Smooth muscle cell (in vitro differentiated cells): ENCODE results near the gene MAST2. TPM values are rescaled to one million over a fixed set of nuclear protein-coding genes. Genes with fewer than 3 reads are reported as not detected.

Source experiments
- DNase-seq: peaks from one replicate; lab custom pipeline; 2025; ENCODE audit not compliant: unreplicated experiment; lab: John Stamatoyannopoulos, UW
- H2AFZ ChIP-seq: fragments of 200-600 bp; sonication (generic); 2 replicates; pipeline ENCODE4 v1.6.0; 2016; ENCODE audit warnings: antibody characterized with exemption, low read depth, mild to moderate bottlenecking
- H3F3A ChIP-seq: fragments of 200-600 bp; sonication (generic); 2 replicates; pipeline ENCODE4 v1.6.0; 2017; ENCODE audit warnings: antibody characterized with exemption, low read depth
- H3K27ac ChIP-seq: fragments of 200-600 bp; sonication (generic); 2 replicates; pipeline ENCODE4 v1.5.1; 2016; ENCODE audit warnings: low read depth, mild to moderate bottlenecking
- H3K27me3 ChIP-seq: fragments of 200-600 bp; sonication (generic); 2 replicates; pipeline ENCODE4 v1.6.1; 2016; ENCODE audit warnings: low read depth, mild to moderate bottlenecking
- H3K36me3 ChIP-seq: fragments of 200-600 bp; sonication (generic); 2 replicates; pipeline ENCODE4 v1.5.1; 2016; ENCODE audit warnings: low read depth
- H3K4me1 ChIP-seq: fragments of 200-600 bp; sonication (generic); 2 replicates; pipeline ENCODE4 v1.5.1; 2016; ENCODE audit warnings: low read depth
- H3K4me2 ChIP-seq: fragments of 200-600 bp; sonication (generic); 2 replicates; pipeline ENCODE4 v1.6.0; 2016; ENCODE audit warnings: mild to moderate bottlenecking
- H3K4me3 ChIP-seq: fragments of 200-600 bp; sonication (generic); 2 replicates; pipeline ENCODE4 v1.5.1; 2016; ENCODE audit warnings: mild to moderate bottlenecking
- H3K79me2 ChIP-seq: fragments of 200-600 bp; sonication (generic); 2 replicates; pipeline ENCODE4 v1.6.0; 2016; ENCODE audit warnings: low read depth, mild to moderate bottlenecking
- H3K9ac ChIP-seq: fragments of 200-600 bp; sonication (generic); 2 replicates; pipeline ENCODE4 v1.6.0; 2016; ENCODE audit warnings: low read depth
- H3K9me3 ChIP-seq: fragments of 200-600 bp; sonication (generic); replicated peaks from 2 replicates; pipeline ENCODE4 v1.5.1; 2016; ENCODE audit warnings: low read depth
- H4K20me1 ChIP-seq: fragments of 200-600 bp; sonication (generic); 2 replicates; pipeline ENCODE4 v1.6.0; 2016; ENCODE audit warnings: low read depth
- CTCF ChIP-seq: fragments of 200-600 bp; sonication (generic); IDR thresholded peaks from 2 replicates; pipeline ENCODE4 v1.5.1; 2017; ENCODE audit warnings: borderline replicate concordance, mild to moderate bottlenecking, antibody characterized with exemption; ENCODE audit not compliant: insufficient read depth, poor library complexity, severe bottlenecking
- WGBS: methylation state at CpG from one replicate; pipeline ENCODE4 v1.1.7; 2016; ENCODE audit warnings: low lambda C conversion rate; 5-methylcytosine and 5-hydroxymethylcytosine counted together
- polyA plus RNA-seq: library from polyadenylated mRNA; unstranded; fragments of >200 nt; fragmentation: Nextera tagmentation; extraction: Ambion mirVana; gene quantifications from 2 replicates; pipeline ENCODE4 v1.2.1, GENCODE V29; 2016
- total RNA-seq: library from RNA; depleted of rRNA; stranded (reverse); fragments of >200 nt; gene quantifications from 2 replicates; pipeline ENCODE4 v1.2.3, GENCODE V29; 2014

MAST2 gene
- total and polyA plus RNA-seq, 2 experiments from 2014 or later = 18.4 to 26.2 TPM

DNA sequence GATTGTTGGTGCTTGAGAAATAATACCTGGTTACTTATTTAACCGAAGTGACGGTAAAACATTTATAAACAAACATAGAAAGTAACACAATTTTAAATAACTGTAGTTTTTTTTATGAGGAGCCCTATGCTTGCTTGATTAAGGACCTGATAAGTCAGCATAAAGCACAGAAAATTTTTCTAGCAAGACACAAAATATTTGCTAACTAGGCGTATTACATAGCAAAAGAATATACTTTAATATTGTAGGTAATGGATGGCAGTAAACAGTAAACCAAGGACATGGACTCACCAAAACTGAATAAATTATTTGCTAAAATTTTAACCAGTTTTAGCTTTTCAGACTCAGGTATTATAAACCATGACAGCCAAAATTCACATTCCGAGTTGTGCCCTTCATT lies 90.9 kb downstream of the MAST2 start:
- Histone ChIP-seq H3K4me2 (no peak overlapping the region), H3K4me3 (no peak overlapping the region), H3K9me3 (no peaks in the 10 kb centered on the region), H3K4me1 (peaks cover 6% of the 10 kb centered on the region), H3K36me3 (no peaks in the 10 kb centered on the region), H4K20me1 (no peaks in the 10 kb centered on the region), H3F3A (peaks cover 4% of the 10 kb centered on the region), H3K79me2 (peaks cover 8% of the 10 kb centered on the region), H2AFZ (no peak overlapping the region), H3K27ac (no peak overlapping the region), H3K27me3 (no peaks in the 10 kb centered on the region), H3K9ac (no peak overlapping the region)
- WGBS = 82% methylated on average over 4 of the region's 4 CpGs
- no peak for DNase-seq
- TF ChIP-seq CTCF = no peak

DNA sequence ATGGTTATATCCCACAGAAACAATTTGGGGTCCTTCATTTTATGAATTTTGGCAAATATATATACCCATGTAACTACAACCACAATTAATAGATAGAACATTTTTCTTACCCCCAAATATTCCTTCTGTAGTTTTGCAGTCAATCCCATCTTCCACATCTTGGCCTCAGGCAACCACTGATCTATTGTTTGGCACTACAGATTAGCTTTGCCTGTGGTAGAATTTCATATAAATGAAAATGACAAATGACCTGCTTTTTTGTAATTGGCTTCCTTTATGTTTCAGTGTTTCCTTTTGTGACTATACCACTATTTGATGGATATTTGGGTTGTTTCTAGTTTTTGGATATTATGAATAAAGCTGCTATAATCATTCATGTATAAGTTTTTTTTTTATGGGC lies 91.5 kb downstream of the MAST2 start:
- H3K36me3 ChIP-seq = no peaks in the 10 kb centered on the region
- TF ChIP-seq CTCF = no peak
- H3K27me3 ChIP-seq = no peaks in the 10 kb centered on the region
- no peak overlapping the region for H3K4me3 ChIP-seq
- H3K79me2 ChIP-seq = peaks cover 5% of the 10 kb centered on the region
- H3K27ac ChIP-seq = no peak overlapping the region
- DNase-seq = no peak
- no peaks in the 10 kb centered on the region for H4K20me1 ChIP-seq
- no peak overlapping the region for H3K4me2 ChIP-seq
- no peaks in the 10 kb centered on the region for H3K9me3 ChIP-seq
- H2AFZ ChIP-seq = no peak overlapping the region
- H3F3A ChIP-seq = peaks cover 4% of the 10 kb centered on the region
- H3K4me1 ChIP-seq = peaks cover 6% of the 10 kb centered on the region
- no peak overlapping the region for H3K9ac ChIP-seq

DNA sequence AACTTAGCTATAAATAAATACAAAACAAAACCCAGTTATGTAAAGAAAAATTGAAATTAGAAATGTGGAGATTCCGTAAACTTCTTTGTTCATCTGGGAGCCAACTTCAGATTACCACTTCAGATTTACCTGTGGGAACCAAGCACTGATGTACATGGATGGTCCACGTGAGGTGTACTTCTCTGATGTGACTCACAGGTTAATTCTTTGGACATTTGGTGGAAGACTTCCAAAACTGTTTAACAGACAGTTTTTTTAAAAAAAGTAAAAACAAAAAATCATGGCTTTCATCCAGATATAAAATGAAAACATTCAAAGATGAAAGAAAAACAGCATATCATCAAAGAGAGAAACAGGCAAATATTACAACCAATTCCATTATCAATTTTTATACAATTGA lies 92.0 kb downstream of the MAST2 start:
- Histone ChIP-seq H3K27ac (no peak overlapping the region), H4K20me1 (no peaks in the 10 kb centered on the region), H2AFZ (no peak overlapping the region), H3K4me2 (no peak overlapping the region), H3K79me2 (peaks cover 2% of the 10 kb centered on the region), H3K4me3 (no peak overlapping the region), H3K9me3 (no peaks in the 10 kb centered on the region), H3F3A (peaks cover 4% of the 10 kb centered on the region), H3K4me1 (peaks cover 6% of the 10 kb centered on the region), H3K9ac (no peak overlapping the region), H3K27me3 (no peaks in the 10 kb centered on the region), H3K36me3 (no peaks in the 10 kb centered on the region)
- DNase-seq = no peak
- 96% methylated on average over 2 of the region's 2 CpGs for WGBS
- TF ChIP-seq CTCF = no peak

- H3K79me2 ChIP-seq = peaks cover 18% of the 10 kb centered on the region
- no peak for DNase-seq
- no peak overlapping the region for H3K9ac ChIP-seq
- H4K20me1 ChIP-seq = no peaks in the 10 kb centered on the region
- no peak overlapping the region for H2AFZ ChIP-seq
- no peaks in the 10 kb centered on the region for H3K36me3 ChIP-seq
- no peak overlapping the region for H3K4me3 ChIP-seq
- peaks cover 5% of the 10 kb centered on the region for H3F3A ChIP-seq
- H3K4me2 ChIP-seq = no peak overlapping the region
- no peaks in the 10 kb centered on the region for H3K27me3 ChIP-seq
- H3K9me3 ChIP-seq = no peaks in the 10 kb centered on the region
- WGBS = 96% methylated on average over 2 of the region's 2 CpGs
- H3K27ac ChIP-seq = no peak overlapping the region
- peaks cover under 1% of the 10 kb centered on the region for H3K4me1 ChIP-seq
- TF ChIP-seq CTCF = no peak
These were observed 103.5 kb downstream of the MAST2 start for GRCh38 chr1:45906883-45907282.
